Measurements from ENCODE around the gene ADGRA3.

The ADGRA3 gene

DNA sequence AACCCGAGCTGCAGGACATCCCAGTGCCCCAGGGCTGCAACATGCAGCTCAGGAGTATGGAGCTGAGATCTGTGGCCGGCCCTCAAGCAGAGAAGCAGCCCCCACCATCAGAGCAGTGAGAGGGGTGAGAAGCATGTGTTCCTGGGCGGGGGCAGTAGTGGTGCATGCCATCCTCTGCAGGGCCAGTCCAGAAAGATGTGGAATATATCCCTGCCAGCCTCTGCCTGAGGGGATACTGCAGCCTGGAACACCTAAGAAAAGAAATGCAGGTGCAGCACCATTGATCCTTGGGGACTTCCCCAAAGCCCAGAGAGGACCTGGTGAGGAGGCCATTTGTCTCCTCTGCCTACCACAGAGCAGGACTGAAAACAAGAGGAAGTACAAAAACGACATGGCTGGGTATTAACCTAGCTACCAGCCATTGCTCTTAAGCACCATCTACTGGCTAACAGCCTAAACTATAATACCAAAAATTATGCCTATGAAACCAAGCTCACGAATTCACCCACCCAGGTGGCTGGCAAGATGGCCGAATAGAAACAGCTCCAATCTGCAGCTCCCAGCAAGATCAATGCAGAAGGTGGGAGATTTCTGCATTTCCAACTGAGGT, 158.8 kb downstream of the ADGRA3 start:
- no peak for DNase-seq

DNA sequence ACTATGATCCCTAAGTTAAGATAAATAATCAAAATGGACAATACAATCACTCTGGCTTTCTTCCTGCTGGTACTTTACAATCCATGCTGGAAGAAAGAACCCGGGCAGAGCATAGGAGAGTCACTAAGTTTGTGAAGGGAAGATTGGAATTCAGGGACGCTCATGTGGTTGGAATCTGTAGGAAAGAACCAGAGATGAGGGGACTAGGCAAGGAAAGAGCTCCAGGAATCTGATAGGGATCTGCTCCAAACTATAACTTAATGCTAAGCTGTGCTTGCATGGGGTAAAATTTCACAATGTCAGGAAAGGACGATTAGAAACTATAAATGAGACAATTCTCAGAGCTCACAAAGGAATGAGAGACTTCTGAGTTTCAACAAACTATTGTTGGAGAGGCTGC, 167.5 kb downstream of the ADGRA3 start:
- DNase-seq = no peak

DNA sequence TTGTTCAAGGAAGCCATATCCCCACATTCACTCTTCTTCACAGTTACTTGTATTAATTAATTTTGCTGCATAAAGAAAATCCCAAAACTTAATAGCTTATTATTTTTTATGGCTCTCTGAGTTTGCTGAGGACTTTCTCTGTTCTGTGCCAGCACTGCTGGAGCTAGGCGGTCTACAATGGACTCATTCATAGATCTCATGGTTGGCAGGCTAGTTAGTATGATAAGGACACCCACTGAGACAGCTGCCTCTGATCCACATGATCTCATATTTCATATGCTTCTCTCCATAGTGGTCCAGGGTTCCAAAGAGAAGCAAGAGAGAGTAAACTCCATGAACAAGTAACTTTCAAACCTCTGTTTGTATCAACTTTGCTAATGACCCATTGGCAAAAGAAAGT, 170.2 kb downstream of the ADGRA3 start:
- no peak for DNase-seq

DNA sequence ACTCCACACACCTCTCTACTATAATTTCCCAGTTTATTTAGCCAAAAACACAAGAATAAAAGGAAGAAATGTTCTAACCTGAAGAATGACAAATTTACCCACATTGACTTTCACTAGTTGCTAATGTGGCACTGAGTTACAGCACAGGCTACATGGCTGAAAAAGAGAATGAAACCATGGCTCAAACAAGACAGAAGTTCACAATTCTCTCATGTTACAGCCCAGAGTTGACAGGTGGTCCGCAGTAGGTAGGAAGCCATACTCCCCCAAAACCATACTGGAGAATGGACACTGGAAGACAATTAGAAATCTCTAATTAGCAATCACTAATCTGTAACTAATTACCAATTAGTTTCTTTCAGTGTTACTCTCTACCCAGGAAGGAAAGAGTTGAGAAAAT, 170.8 kb downstream of the ADGRA3 start:
- DNase-seq = no peak

DNA sequence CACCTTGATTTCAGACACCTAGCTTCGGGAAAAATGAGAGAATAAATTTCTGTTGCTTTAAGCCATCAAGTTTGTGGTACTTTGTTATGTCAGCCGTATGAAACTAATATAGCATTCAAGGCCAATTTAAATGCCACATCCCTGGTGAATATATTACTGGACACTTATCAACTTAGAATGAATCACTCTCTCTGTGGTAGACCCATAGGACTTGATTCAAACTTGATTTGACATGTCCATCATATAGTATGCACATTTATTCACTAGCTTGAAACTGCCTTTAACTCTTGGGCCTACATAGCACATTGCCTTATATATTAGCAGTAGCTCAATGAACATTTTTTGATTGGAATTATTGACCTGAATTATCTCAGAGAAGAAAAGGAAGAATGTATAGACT, 172.3 kb downstream of the ADGRA3 start:
- no peak for DNase-seq

DNA sequence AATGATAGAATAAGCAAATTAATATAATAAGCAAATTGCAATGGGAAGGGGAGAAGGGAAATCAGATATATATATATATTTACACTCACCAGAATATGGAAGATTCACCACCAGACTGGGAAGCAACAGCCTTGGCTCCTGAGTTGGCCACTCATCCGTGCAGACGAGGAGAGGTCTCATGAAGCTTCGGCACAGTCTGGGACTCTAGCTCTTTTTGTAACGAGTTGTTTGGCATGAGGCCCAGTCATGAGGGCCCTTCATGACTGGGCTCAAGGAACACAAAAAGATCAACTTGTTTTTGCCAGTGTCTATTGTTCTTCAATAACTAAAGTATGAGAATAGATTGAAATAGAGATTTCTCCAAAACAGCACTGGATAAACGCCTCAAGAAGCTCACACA, 176.4 kb downstream of the ADGRA3 start:
- DNase-seq = no peak

DNA sequence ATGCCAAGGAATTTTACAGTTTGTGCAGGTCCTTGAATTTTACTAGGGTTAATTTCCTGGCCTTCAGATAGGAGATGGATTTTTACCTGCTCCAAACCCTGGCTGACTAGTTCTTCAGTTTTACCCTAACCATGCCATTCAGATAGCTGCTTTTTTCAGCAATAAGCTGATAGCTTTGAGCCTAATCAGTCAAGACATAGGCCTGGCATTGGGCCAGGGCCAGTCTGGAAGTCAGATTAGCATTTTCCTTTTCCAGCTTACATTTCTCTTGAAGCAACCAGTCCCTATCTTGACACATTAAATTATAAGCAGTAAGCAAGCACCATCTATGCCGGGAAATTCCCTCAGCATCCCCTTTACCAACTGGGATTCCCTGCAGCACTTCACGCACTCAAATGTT, 177.1 kb downstream of the ADGRA3 start:
- DNase-seq = no peak
